CD4-positive, alpha-beta memory T cell (primary cell): Measurements from ENCODE around the gene ATP9B. TPM values are rescaled to one million over a fixed set of nuclear protein-coding genes. Genes with fewer than 3 reads are reported as not detected.

ENCODE experiments used
- CTCF ChIA-PET: fragments of 350-600 bp; sonication (Branson Sonifier 250); formaldehyde crosslinking; loops from one replicate; lab custom pipeline; 2021; ENCODE audit warnings: inconsistent platforms; ENCODE audit not compliant: partially characterized antibody; lab: Charles Lee
- POLR2A ChIA-PET: fragments of 350-600 bp; sonication (Branson Sonifier 250); formaldehyde crosslinking; loops from one replicate; lab custom pipeline; 2021; ENCODE audit not compliant: partially characterized antibody; lab: Charles Lee
- DNase-seq, 5 donors: peaks; one replicate each; pipeline versions ENCODE4 v3.0.0 to v3.0.0-alpha.2; 2020 to 2022; ENCODE audit warnings: mixed read lengths in 1 of 5
- H3K27ac ChIP-seq: one replicate; pipeline ENCODE4 v1.7.0; 2013; ENCODE audit warnings: low read depth, low read length
- H3K27me3 ChIP-seq: 2 replicates; pipeline ENCODE4 v1.7.0; 2013; ENCODE audit warnings: mild to moderate bottlenecking, low read length, moderate library complexity; ENCODE audit not compliant: insufficient read depth
- H3K36me3 ChIP-seq: 2 replicates; pipeline ENCODE4 v1.7.0; 2013; ENCODE audit warnings: mild to moderate bottlenecking, low read length, moderate library complexity; ENCODE audit not compliant: insufficient read depth
- H3K4me1 ChIP-seq: 2 replicates; pipeline ENCODE4 v1.7.0; 2013; ENCODE audit warnings: mild to moderate bottlenecking, low read length, moderate library complexity; ENCODE audit not compliant: insufficient read depth
- H3K4me3 ChIP-seq, 2 donors: one replicate each; pipeline ENCODE4 v1.7.0; 2013; ENCODE audit warnings: low read length in 2 of 2, mild to moderate bottlenecking in 1 of 2
- H3K9me3 ChIP-seq, 2 donors: one replicate each; pipeline ENCODE4 v1.7.0; 2013; ENCODE audit warnings: low read length in 2 of 2, control low read depth in 1 of 2; ENCODE audit not compliant: control insufficient read depth in 1 of 2
- H3K27ac Mint-ChIP-seq, 7 donors: one replicate each; pipeline ENCODE4 v1.8.0; 2020 to 2021; ENCODE audit warnings: mixed read lengths in 7 of 7, mild to moderate bottlenecking in 6 of 7, inconsistent platforms in 3 of 7, moderate library complexity in 3 of 7
- H3K27me3 Mint-ChIP-seq, 2 donors: one replicate each; pipeline ENCODE4 v1.8.0; 2020 to 2021; ENCODE audit warnings: mixed read lengths in 2 of 2
- H3K36me3 Mint-ChIP-seq, 2 donors: one replicate each; pipeline ENCODE4 v1.8.0; 2020 to 2021; ENCODE audit warnings: mixed read lengths in 2 of 2, inconsistent platforms in 1 of 2, mild to moderate bottlenecking in 1 of 2
- H3K4me1 Mint-ChIP-seq, 4 donors: one replicate each; pipeline ENCODE4 v1.8.0; 2020 to 2021; ENCODE audit warnings: mixed read lengths in 4 of 4, mild to moderate bottlenecking in 1 of 4
- H3K4me3 Mint-ChIP-seq, 8 donors: one replicate each; pipeline ENCODE4 v1.8.0; 2020 to 2021; ENCODE audit warnings: mixed read lengths in 8 of 8, mild to moderate bottlenecking in 7 of 8, moderate library complexity in 6 of 8, inconsistent platforms in 3 of 8
- H3K9me3 Mint-ChIP-seq, 8 donors: one replicate each; pipeline ENCODE4 v1.8.0; 2020 to 2021; ENCODE audit warnings: mixed read lengths in 8 of 8, mild to moderate bottlenecking in 5 of 8, inconsistent platforms in 3 of 8, moderate library complexity in 1 of 8
- intact Hi-C: fragments of 100-400 bp; cut with micrococcal nuclease; formaldehyde crosslinking; loops from one replicate; pipeline ENCODE4 v1.15.1; 2023
- polyA plus RNA-seq, 2 donors: library from polyadenylated mRNA; unstranded; fragments of 300-500 nt; fragmentation: Illumina TruSeq; gene quantifications; one replicate each; pipeline ENCODE4 v1.2.3, GENCODE V29; 2021
- total RNA-seq, 2 experiments: library from RNA; stranded (reverse); gene quantifications; one replicate each; pipeline ENCODE4 v1.2.3, GENCODE V29; 2021

ATP9B gene
- total and polyA plus RNA-seq, 4 experiments from 2014 or later, result 11.8 to 76.4 (median 49.9) TPM

DNA sequence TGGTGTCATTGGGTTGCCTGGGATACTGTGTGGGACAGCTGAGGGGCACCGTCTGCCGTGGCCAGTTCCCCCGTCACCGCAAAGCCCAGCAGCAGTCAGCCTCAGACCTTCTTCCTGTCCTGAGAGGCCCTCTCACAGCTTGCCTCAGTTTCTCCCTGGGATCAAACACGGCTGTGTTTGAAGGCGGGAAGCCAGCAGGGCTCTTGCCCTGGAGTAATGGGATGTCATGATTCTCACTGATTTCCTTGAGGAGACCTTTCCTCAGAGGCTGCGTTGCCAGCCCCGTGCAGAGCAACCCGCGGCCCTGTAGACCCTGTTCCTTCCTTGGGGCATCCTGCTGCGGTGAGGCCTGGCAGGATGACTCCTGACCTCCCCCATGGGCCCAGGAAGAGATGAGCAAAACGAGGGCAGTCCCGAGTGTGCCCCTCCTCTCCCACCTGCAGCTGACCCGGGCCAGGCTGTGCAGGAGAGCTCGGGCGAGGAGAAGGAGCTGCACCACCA lies 312.7 kb downstream of the ATP9B start:
- Histone ChIP-seq H3K4me1 (peaks cover 7% of the 10 kb centered on the region), H3K36me3 (peaks cover 5% of the 10 kb centered on the region), H3K27me3 (no peaks in the 10 kb centered on the region), H3K27ac (no peak overlapping the region), H3K9me3 (no peaks in the 10 kb centered on the region), H3K4me3 (no peak overlapping the region)
- peaks cover 6 to 10% (median 8%) of the 10 kb centered on the region in 4 donors for H3K4me1 Mint-ChIP-seq
- no peak overlapping the region for H3K4me3 Mint-ChIP-seq
- no peaks in the 10 kb centered on the region for H3K27me3 Mint-ChIP-seq
- DNase-seq, result no peak
- POLR2A ChIA-PET, result interaction anchor here (1.0 to 2.0 kb wide), 3 partner anchors 9 to 147 kb away, joined by 3 to 8 read pairs (median 8); no protein-coding TSS in a partner anchor
- no peaks in the 10 kb centered on the region for H3K9me3 Mint-ChIP-seq
- peaks cover 4 to 14% of the 10 kb centered on the region in 2 donors for H3K36me3 Mint-ChIP-seq
- CTCF ChIA-PET, result interaction anchor here (1.3 to 8.9 kb wide), 11 partner anchors 10 to 263 kb away, joined by 3 to 140 read pairs (median 10); no protein-coding TSS in a partner anchor
- intact Hi-C loops, result loop anchor here (2.0 kb wide), 1 partner anchor 13 kb away; the partner anchor contains the start of gene NFATC1
- no peak overlapping the region for H3K27ac Mint-ChIP-seq

GRCh38 chr18:79382681-79383387 lies 313.6 kb downstream of the ATP9B start:
- no peak overlapping the region for H3K4me3 ChIP-seq
- Mint-ChIP-seq H3K27me3 (no peaks in the 10 kb centered on the region), H3K4me3 (no peak overlapping the region), H3K36me3 (peaks cover 4 to 9% of the 10 kb centered on the region in 2 donors), H3K4me1 (peaks cover 7 to 10% (median 8%) of the 10 kb centered on the region in 4 donors), H3K27ac (no peak overlapping the region), H3K9me3 (no peaks in the 10 kb centered on the region)
- no peaks in the 10 kb centered on the region for H3K36me3 ChIP-seq
- no peak for DNase-seq
- no peaks in the 10 kb centered on the region for H3K27me3 ChIP-seq
- H3K4me1 ChIP-seq, result peaks cover 7% of the 10 kb centered on the region
- ChIA-PET POLR2A (interaction anchor here (1.0 to 2.0 kb wide), 3 partner anchors 8 to 143 kb away, joined by 3 to 5 read pairs (median 4); no protein-coding TSS in a partner anchor), CTCF (interaction anchor here (1.5 to 8.9 kb wide), 7 partner anchors 9 to 262 kb away, joined by 3 to 140 read pairs (median 32); no protein-coding TSS in a partner anchor)
- H3K27ac ChIP-seq, result no peak overlapping the region
- intact Hi-C loops, result no loop called here
- H3K9me3 ChIP-seq, result no peaks in the 10 kb centered on the region

- CTCF ChIA-PET, result interaction anchor here (1.8 to 8.9 kb wide), 3 partner anchors 8 to 145 kb away, joined by 5 to 140 read pairs (median 6); no protein-coding TSS in a partner anchor
- POLR2A ChIA-PET, result interaction anchor here (1.9 to 2.0 kb wide), 2 partner anchors 139 to 142 kb away, joined by 4 to 5 read pairs; no protein-coding TSS in a partner anchor
- H3K4me1 Mint-ChIP-seq, result peaks cover 8 to 12% (median 9%) of the 10 kb centered on the region in 4 donors
Observed at GRCh38 chr18:79383388-79384056, 314.3 kb downstream of the ATP9B start.

DNA sequence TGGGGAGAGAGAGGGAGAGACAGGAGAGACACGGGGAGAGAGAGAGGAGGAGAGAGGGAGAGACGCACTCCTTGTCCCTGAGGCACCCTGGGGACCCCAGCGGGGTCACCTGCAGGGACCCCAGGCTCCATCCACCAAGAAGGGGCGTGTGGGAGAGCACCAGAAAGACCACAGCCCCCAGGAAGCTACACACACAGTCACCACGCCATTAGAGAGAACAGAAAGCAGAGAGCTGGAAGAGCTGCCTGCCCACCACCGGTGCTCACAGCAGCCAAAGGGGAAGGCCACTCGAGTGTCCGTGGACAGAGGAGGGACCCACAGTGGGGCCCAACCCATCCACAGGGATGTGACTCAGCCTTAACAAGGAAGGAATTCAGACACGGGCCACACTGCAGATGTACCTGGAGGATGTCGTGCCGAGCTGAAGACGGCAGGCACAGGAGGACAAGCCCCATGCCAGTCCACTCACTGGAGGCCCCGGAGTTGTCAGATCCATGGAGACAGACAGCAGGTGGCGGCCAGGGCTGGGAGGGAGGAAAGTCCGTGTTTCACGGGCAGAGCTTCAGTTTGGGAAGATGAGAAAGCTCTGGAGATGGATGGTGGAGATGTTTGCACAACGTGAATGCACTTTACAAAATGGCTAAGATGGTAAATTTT lies 315.1 kb downstream of the ATP9B start:
- Histone ChIP-seq H3K9me3 (no peaks in the 10 kb centered on the region), H3K4me1 (peaks cover 1% of the 10 kb centered on the region), H3K4me3 (no peak overlapping the region), H3K27me3 (no peaks in the 10 kb centered on the region), H3K36me3 (no peaks in the 10 kb centered on the region), H3K27ac (no peak overlapping the region)
- H3K27ac Mint-ChIP-seq, result peak overlapping the region in 1 of 7 donors; percentile 31
- H3K4me1 Mint-ChIP-seq, result peaks cover 3 to 8% (median 6%) of the 10 kb centered on the region in 4 donors
- CTCF ChIA-PET, result interaction anchor here (0.7 to 2.0 kb wide), 2 partner anchors 9 to 258 kb away, joined by 3 to 5 read pairs; no protein-coding TSS in a partner anchor
- H3K36me3 Mint-ChIP-seq, result no peaks in the 10 kb centered on the region
- H3K9me3 Mint-ChIP-seq, result no peaks in the 10 kb centered on the region
- POLR2A ChIA-PET, result interaction anchor here (1.9 to 2.0 kb wide), 2 partner anchors 139 to 141 kb away, joined by 4 to 5 read pairs; no protein-coding TSS in a partner anchor
- H3K27me3 Mint-ChIP-seq, result peaks cover 0 to 1% of the 10 kb centered on the region in 2 donors
- no peak overlapping the region for H3K4me3 Mint-ChIP-seq
- DNase-seq, result no peak
- intact Hi-C loops, result no loop called here

More at GRCh38 chr18:79383388-79384056, 314.3 kb downstream of the ATP9B start:
- Mint-ChIP-seq H3K27me3 (peaks cover 0 to under 1% of the 10 kb centered on the region in 2 donors), H3K4me3 (no peak overlapping the region), H3K36me3 (peaks cover 4% of the 10 kb centered on the region in 2 donors), H3K27ac (peak overlapping the region in 1 of 7 donors; percentile 31), H3K9me3 (no peaks in the 10 kb centered on the region)
- Histone ChIP-seq H3K4me3 (no peak overlapping the region), H3K4me1 (peaks cover 7% of the 10 kb centered on the region), H3K36me3 (no peaks in the 10 kb centered on the region), H3K9me3 (no peaks in the 10 kb centered on the region), H3K27ac (no peak overlapping the region), H3K27me3 (no peaks in the 10 kb centered on the region)
- no peak for DNase-seq
- intact Hi-C loops, result no loop called here

- Histone ChIP-seq H3K4me1 (no peaks in the 10 kb centered on the region), H3K27ac (no peak overlapping the region), H3K9me3 (no peaks in the 10 kb centered on the region), H3K36me3 (no peaks in the 10 kb centered on the region), H3K27me3 (no peaks in the 10 kb centered on the region), H3K4me3 (no peak overlapping the region)
- DNase-seq, result no peak
- peaks cover 0 to 2% of the 10 kb centered on the region in 2 donors for H3K27me3 Mint-ChIP-seq
- H3K4me3 Mint-ChIP-seq, result no peak overlapping the region
- H3K27ac Mint-ChIP-seq, result no peak overlapping the region
- no peaks in the 10 kb centered on the region for H3K9me3 Mint-ChIP-seq
- intact Hi-C loops, result no loop called here
- H3K36me3 Mint-ChIP-seq, result no peaks in the 10 kb centered on the region
- CTCF ChIA-PET, result interaction anchor here (0.7 to 2.0 kb wide), 2 partner anchors 9 to 258 kb away, joined by 3 to 5 read pairs; no protein-coding TSS in a partner anchor
- peaks cover 0 to 6% (median 4%) of the 10 kb centered on the region in 4 donors for H3K4me1 Mint-ChIP-seq
- POLR2A ChIA-PET, result interaction anchor here (2.0 kb wide), 1 partner anchor 138 kb away, joined by 5 read pairs; no protein-coding TSS in a partner anchor
Observed at GRCh38 chr18:79384834-79385233, 315.6 kb downstream of the ATP9B start.

DNA sequence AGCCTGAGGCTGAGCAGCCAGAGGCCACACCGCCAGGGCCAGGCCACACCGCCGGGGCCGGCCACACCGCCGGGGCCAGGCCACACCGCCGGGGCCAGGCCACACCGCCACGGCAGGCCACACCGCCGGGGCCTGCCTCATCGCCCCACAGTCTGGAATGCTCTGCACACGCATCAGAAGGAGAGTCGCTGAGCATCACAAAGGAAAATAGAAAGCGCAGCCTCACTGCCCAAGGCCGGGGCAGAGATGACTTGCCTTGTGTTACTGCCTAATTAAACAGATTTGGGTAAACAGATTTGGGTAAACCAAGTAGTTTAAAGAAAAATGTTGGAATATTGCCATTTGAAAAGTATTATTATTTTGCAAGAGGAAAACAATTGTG lies 316.1 kb downstream of the ATP9B start:
- no peaks in the 10 kb centered on the region for H3K36me3 Mint-ChIP-seq
- intact Hi-C loops, result no loop called here
- H3K9me3 ChIP-seq, result no peaks in the 10 kb centered on the region
- no peak overlapping the region for H3K4me3 Mint-ChIP-seq
- H3K27ac ChIP-seq, result no peak overlapping the region
- ChIA-PET CTCF (interaction anchor here (0.7 to 2.0 kb wide), 2 partner anchors 10 to 257 kb away, joined by 3 to 5 read pairs; no protein-coding TSS in a partner anchor), POLR2A (interaction anchor here (2.0 kb wide), 1 partner anchor 138 kb away, joined by 5 read pairs; no protein-coding TSS in a partner anchor)
- no peaks in the 10 kb centered on the region for H3K4me1 ChIP-seq
- no peaks in the 10 kb centered on the region for H3K36me3 ChIP-seq
- no peak for DNase-seq
- H3K27me3 Mint-ChIP-seq, result peaks cover 0 to 3% of the 10 kb centered on the region in 2 donors
- no peak overlapping the region for H3K4me3 ChIP-seq
- no peaks in the 10 kb centered on the region for H3K27me3 ChIP-seq
- H3K9me3 Mint-ChIP-seq, result no peaks in the 10 kb centered on the region
- peaks cover 0 to 6% (median 4%) of the 10 kb centered on the region in 4 donors for H3K4me1 Mint-ChIP-seq
- no peak overlapping the region for H3K27ac Mint-ChIP-seq
